Duodenal mucosa (tissue), 2 donors: ENCODE data around the gene KRTAP3-1.
"Not testable (repeated sequence)": the region's sequence is repeated elsewhere in the genome, so short reads cannot be mapped to it uniquely, and the experiment has no call there.

Experiments used
- H3K27ac ChIP-seq: one replicate; pipeline ENCODE4 v1.7.0; 2013; ENCODE audit warnings: low read depth, low read length
- H3K27me3 ChIP-seq, 2 donors: one replicate each; pipeline ENCODE4 v1.7.0; 2013; ENCODE audit warnings: low read length in 2 of 2, control low read depth in 1 of 2; ENCODE audit not compliant: insufficient read depth in 2 of 2, control insufficient read depth in 1 of 2
- H3K36me3 ChIP-seq, 2 donors: one replicate each; pipeline ENCODE4 v1.7.0; 2013; ENCODE audit warnings: low read length in 2 of 2, control low read depth in 1 of 2; ENCODE audit not compliant: insufficient read depth in 2 of 2, control insufficient read depth in 1 of 2
- H3K4me1 ChIP-seq, 2 donors: one replicate each; pipeline ENCODE4 v1.7.0; 2013; ENCODE audit warnings: low read length in 2 of 2, control low read depth in 1 of 2; ENCODE audit not compliant: insufficient read depth in 2 of 2, control insufficient read depth in 1 of 2
- H3K4me3 ChIP-seq, 2 donors: one replicate each; pipeline ENCODE4 v1.7.0; 2013; ENCODE audit warnings: low read length in 2 of 2, low read depth in 1 of 2
- H3K9ac ChIP-seq, 2 donors: one replicate each; pipeline ENCODE4 v1.7.0; 2013; ENCODE audit warnings: low read length in 2 of 2, low read depth in 1 of 2
- H3K9me3 ChIP-seq, 2 donors: one replicate each; pipeline ENCODE4 v1.7.0; 2013; ENCODE audit warnings: low read length in 2 of 2, control low read depth in 1 of 2; ENCODE audit not compliant: control insufficient read depth in 1 of 2

Gene KRTAP3-1

DNA sequence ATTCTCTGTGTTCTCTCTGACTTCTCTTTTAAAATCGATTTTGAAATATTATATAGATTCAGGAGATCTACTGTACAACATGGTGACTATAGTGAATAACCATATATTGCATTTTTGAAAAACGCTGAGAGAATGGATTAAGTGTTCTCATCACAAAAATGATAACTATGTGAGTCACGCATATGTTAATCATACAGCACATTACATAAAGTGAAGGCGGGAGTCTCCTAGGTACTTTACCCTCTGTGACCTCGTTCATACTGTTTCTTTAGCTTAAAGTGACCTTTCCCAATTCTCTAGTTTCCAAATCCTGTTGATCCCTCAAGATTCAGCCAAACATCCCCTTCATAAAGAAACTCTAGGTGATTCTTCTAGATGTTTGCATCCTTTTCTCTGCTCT is 6.1 kb downstream of the KRTAP3-1 start:
- Histone ChIP-seq H3K4me1 (no peaks in the 10 kb centered on the region), H3K36me3 (no peaks in the 10 kb centered on the region), H3K4me3 (no peak overlapping the region), H3K9ac (no peak overlapping the region), H3K27ac (no peak overlapping the region), H3K27me3 (peaks cover 0 to 9% of the 10 kb centered on the region in 2 donors), H3K9me3 (no peaks in the 10 kb centered on the region)

DNA sequence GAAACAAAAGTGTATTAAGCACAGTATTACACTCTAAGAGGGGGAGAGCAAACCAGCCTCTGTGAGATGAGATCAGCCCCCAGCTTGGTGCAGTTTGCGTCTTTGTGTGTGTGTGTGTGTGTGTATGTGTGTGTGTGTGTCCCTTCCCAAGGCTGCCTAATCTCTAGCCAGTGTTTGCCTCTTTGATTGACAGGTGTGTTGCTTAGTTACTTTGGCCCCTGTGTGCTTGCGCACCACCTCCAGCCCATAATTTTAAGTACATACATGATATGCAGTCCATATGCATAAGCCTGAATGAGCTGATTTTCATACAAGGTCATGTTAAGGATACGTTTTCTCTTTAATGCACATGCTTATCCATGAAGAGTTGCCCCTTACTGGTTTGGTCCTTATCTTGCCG is 7.1 kb downstream of the KRTAP3-1 start:
- Histone ChIP-seq H3K9me3 (no peaks in the 10 kb centered on the region), H3K9ac (no peak overlapping the region), H3K36me3 (no peaks in the 10 kb centered on the region), H3K27me3 (peaks cover 0 to 9% of the 10 kb centered on the region in 2 donors), H3K4me1 (no peaks in the 10 kb centered on the region), H3K27ac (no peak overlapping the region), H3K4me3 (no peak overlapping the region)

DNA sequence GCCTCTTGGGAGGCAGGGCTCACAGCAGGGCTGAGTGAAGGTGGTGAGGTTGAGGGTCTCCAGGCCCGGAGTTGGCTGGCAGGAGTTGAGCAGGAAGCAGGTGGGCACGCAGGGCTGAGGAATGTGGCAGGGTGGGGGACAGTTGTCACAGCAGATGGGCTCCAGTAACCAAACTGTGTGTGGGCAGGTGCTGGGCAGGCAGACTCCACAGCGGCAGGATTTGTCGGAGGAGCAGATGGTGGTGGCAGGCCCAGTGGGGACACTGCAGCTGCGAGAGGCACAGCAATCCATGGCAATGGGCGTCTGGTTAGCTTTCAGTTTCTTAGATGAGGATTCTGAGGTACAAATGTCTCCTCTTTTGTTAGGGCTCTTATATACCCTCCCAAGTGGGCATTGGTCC is 9.4 kb downstream of the KRTAP3-1 start, which contains the start of gene KRTAP3-2:
Gene KRTAP3-2, minus strand, starts transcription at position 344 of the 400 bp plus-strand sequence. Its CDS starts 53 bp downstream, at position 291.
- H3K27ac ChIP-seq, H3K9ac ChIP-seq, H3K27me3 ChIP-seq, H3K4me3 ChIP-seq, H3K9me3 ChIP-seq, H3K36me3 ChIP-seq, H3K4me1 ChIP-seq: not testable (repeated sequence)

DNA sequence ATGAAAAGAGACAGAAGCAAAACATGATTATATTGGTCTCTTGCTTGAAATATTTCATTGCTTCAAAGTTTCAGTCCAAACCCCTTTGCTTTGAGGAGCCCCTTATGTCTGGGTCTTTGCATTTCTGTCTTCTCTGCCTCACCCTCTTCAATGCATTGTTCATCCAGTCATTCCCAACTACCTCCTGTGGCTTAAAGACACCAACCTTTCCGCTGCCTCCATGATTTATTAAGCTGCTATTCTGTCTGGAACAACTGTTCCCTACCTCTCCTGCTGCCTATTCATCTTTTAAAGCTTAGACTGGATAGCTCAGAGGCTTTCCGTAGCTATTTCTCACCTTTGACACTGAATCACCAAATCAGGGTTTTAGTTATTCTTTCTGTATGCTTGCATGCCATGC is 11.6 kb downstream of the KRTAP3-1 start:
- H3K27me3 ChIP-seq, result peaks cover 0 to 5% of the 10 kb centered on the region in 2 donors
- H3K9me3 ChIP-seq, result no peaks in the 10 kb centered on the region
- no peak overlapping the region for H3K9ac ChIP-seq
- H3K27ac ChIP-seq, result no peak overlapping the region
- no peak overlapping the region for H3K4me3 ChIP-seq
- H3K4me1 ChIP-seq, result no peaks in the 10 kb centered on the region
- H3K36me3 ChIP-seq, result no peaks in the 10 kb centered on the region

DNA sequence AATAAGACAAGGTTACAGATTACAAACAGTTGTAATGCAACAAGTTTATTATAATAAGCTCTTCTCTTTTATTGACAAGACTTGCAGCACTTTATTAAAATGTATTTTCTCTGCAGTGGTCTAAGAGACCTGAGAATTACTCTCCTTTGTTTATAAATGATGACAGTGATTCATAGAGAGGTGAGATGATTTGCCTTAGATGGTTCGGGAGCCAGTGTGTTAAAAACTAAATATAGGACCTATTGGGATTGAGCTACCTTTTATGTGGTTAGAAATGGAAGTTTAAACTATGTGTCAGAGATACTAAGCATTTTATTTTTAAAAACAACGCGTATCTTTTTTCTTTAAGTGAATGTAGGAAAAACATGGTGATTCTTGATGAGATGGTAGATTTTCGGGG is 12.1 kb downstream of the KRTAP3-1 start:
- no peak overlapping the region for H3K27ac ChIP-seq
- no peaks in the 10 kb centered on the region for H3K4me1 ChIP-seq
- no peaks in the 10 kb centered on the region for H3K36me3 ChIP-seq
- no peak overlapping the region for H3K9ac ChIP-seq
- no peak overlapping the region for H3K4me3 ChIP-seq
- peaks cover 0 to 3% of the 10 kb centered on the region in 2 donors for H3K27me3 ChIP-seq
- H3K9me3 ChIP-seq, result no peaks in the 10 kb centered on the region

DNA sequence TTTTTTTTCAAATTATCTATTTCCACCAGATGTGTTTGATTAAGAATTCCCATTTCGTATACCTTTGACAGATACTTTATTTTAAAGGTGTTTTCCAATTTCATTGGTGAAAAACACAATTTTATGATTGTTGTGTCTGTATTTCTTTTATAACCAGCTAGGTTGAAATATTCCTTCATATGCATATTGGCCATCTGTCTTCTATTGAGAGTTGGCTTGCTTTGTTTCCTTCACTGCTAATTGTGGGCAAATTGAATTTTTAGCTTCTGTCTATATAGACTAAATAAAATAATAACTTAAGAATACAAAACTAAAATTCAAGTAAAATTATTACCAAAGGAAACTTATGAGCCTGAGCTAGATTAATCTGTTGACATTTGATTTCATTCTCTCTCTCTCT is 13.8 kb downstream of the KRTAP3-1 start:
- Histone ChIP-seq H3K9me3 (peaks cover 4% of the 10 kb centered on the region in 2 donors), H3K36me3 (no peaks in the 10 kb centered on the region), H3K4me1 (no peaks in the 10 kb centered on the region), H3K4me3 (no peak overlapping the region), H3K9ac (no peak overlapping the region), H3K27ac (no peak overlapping the region), H3K27me3 (no peaks in the 10 kb centered on the region)

DNA sequence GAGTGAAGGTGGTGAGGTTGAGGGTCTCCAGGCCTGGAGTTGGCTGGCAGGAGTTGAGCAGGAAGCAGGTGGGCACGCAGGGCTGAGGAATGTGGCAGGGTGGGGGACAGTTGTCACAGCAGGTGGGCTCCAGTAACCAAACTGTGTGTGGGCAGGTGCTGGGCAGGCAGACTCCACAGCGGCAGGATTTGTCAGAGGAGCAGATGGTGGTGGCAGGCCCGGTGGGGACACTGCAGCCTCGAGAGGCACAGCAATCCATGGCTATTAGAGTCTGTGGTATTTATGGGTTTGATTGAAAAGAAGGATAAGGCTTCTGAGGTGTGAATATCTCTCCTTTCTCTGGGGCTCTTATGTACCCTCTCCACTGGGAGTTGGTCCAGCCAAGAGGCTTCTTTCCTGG is 15.1 kb downstream of the KRTAP3-1 start, which contains the start of gene KRTAP3-3:
Gene KRTAP3-3, minus strand, starts transcription at position 326 of the 400 bp plus-strand sequence. Its CDS starts 67 bp downstream, at position 259.
- no peak within 1 kb of the TSS for H3K4me3 ChIP-seq
- no peaks in the 10 kb centered on the region for H3K36me3 ChIP-seq
- no peaks in the 10 kb centered on the region for H3K27me3 ChIP-seq
- H3K9me3 ChIP-seq, result peaks cover 4% of the 10 kb centered on the region in 2 donors
- no peak within 1 kb of the TSS for H3K9ac ChIP-seq
- H3K27ac ChIP-seq, result no peak within 1 kb of the TSS
- H3K4me1 ChIP-seq, result no peaks in the 10 kb centered on the region

DNA sequence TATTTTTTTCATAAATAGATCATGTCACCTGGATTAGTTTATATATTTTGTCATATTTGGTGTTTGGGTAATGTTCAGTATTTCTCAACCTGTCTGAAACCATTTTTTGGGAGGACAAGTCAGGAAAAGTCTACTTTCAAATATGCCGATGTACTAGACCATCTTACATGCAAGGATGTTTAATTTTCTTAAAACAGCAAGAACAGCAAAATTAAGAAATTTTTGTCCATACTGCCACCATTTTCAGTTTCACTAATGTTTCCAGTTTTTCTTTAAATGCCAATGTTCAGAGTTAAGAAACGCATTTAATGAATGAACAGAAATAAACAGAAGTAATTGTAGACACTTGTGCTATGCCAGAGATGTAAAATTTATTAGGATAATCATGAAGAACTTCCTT is 15.8 kb downstream of the KRTAP3-1 start:
- H3K27ac ChIP-seq, result no peak overlapping the region
- H3K36me3 ChIP-seq, result no peaks in the 10 kb centered on the region
- H3K9ac ChIP-seq, result no peak overlapping the region
- no peaks in the 10 kb centered on the region for H3K4me1 ChIP-seq
- H3K27me3 ChIP-seq, result no peaks in the 10 kb centered on the region
- no peak overlapping the region for H3K4me3 ChIP-seq
- peaks cover 4% of the 10 kb centered on the region in 2 donors for H3K9me3 ChIP-seq

DNA sequence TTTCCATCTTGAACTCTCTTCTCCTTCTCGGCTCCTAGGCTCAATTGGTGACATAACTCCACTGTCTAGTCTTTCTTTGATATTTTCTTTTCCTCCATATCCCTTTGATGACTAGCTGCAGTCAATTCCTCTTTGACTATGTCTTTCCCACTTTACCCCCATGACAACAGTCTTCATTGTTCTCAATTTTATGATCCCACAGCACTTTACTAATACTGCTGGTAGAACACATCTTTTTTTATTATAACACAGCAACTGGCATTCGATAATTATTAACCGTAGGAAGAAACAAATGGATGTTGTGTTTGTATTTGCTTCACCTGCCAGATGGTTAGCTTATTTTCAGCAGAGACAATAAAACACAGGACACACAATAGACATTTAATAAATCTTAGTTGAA is 16.3 kb downstream of the KRTAP3-1 start:
- H3K27me3 ChIP-seq, result no peaks in the 10 kb centered on the region
- no peak overlapping the region for H3K9ac ChIP-seq
- no peak overlapping the region for H3K27ac ChIP-seq
- H3K4me1 ChIP-seq, result no peaks in the 10 kb centered on the region
- H3K9me3 ChIP-seq, result peaks cover 4% of the 10 kb centered on the region in 2 donors
- H3K4me3 ChIP-seq, result no peak overlapping the region
- no peaks in the 10 kb centered on the region for H3K36me3 ChIP-seq

DNA sequence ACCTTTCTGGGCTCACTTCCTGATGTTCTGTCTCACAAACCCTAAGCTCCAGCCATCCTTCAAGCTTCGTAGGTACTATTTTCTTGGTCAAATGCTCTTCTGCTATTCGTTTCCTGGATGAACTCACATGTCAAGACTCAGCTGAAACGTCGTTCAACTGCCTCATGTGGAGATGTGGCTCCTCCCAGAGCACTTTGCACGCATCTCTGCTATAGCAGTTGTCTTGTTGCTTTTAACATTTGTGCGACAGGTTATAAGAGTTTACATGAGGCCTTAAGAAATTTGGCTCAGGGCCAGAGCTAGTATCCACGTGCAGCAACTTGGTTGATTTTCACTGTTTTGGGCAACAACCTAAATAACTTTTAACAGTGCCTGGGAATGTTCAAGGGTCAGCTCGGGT is 22.0 kb downstream of the KRTAP3-1 start:
- H3K27me3 ChIP-seq, result peaks cover 0 to 5% of the 10 kb centered on the region in 2 donors
- no peak overlapping the region for H3K9ac ChIP-seq
- peaks cover 4% of the 10 kb centered on the region in 2 donors for H3K9me3 ChIP-seq
- no peak overlapping the region for H3K27ac ChIP-seq
- H3K4me1 ChIP-seq, result no peaks in the 10 kb centered on the region
- no peak overlapping the region for H3K4me3 ChIP-seq
- no peaks in the 10 kb centered on the region for H3K36me3 ChIP-seq

DNA sequence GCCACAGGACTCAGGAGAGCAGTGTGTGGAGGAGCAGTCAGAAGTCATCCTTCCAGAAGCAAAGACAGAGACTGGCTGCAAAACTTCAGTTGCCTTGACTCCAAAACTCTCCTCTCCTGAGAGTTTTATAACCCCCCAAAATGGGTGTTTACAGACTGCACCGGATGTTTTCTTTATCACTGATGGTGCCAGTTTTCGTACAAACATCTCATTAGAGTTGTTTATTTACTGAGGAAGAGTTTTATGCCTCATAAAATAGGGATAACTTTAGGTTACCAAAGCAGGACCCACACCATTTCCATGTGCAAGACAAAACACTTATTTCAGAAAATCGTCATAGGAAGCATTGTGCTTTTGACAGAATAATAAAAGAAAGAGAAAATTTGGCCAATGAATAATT is 24.7 kb downstream of the KRTAP3-1 start, which contains the start of gene KRT40:
Gene KRT40, minus strand, starts transcription at position 101 of the 400 bp plus-strand sequence. Its CDS starts 53 bp downstream, at position 48.
- no peaks in the 10 kb centered on the region for H3K9me3 ChIP-seq
- no peaks in the 10 kb centered on the region for H3K36me3 ChIP-seq
- H3K9ac ChIP-seq, result no peak within 1 kb of the TSS
- H3K27ac ChIP-seq, result no peak within 1 kb of the TSS
- peaks cover 0 to 5% of the 10 kb centered on the region in 2 donors for H3K27me3 ChIP-seq
- no peaks in the 10 kb centered on the region for H3K4me1 ChIP-seq
- H3K4me3 ChIP-seq, result no peak within 1 kb of the TSS
